Hematopoietic multipotent progenitor cell treated with erythropoietin and hydrocortisone succinate and interleukin-3 and kit ligand, for 17 days (in vitro differentiated cells): ENCODE measurements around the gene KHK.
A peak's percentile ranks its signal among the peaks of the same experiment; 100 is the strongest.

Source experiments
- DNase-seq: peaks from one replicate; pipeline ENCODE4 v3.0.0-alpha.2; 2015; ENCODE audit warnings: low spot score

Gene KHK

GRCh38 chr2:27127883-27128667 lies 41.5 kb downstream of the KHK start:
- DNase-seq, result no peak

GRCh38 chr2:27128668-27129571 lies 42.3 kb downstream of the KHK start:
- no peak for DNase-seq

- no peak for DNase-seq
Measured at GRCh38 chr2:27130396-27130795, 43.8 kb downstream of the KHK start.

- DNase-seq, result no peak
Measured at GRCh38 chr2:27131429-27131828, 44.9 kb downstream of the KHK start.

- DNase-seq, result peak; percentile 16
Measured at GRCh38 chr2:27133195-27133875, 46.8 kb downstream of the KHK start.

GRCh38 chr2:27133905-27134780 lies 47.6 kb downstream of the KHK start, which contains the start of gene PREB:
TSS of gene PREB (minus strand) at chr2:27134636. CDS start at chr2:27134421, 215 bp downstream.
- DNase-seq, result peak; percentile 99

GRCh38 chr2:27134781-27135477 lies 48.4 kb downstream of the KHK start:
- no peak for DNase-seq

- DNase-seq, result no peak
Measured at GRCh38 chr2:27135478-27135955, 48.9 kb downstream of the KHK start.

GRCh38 chr2:27136751-27137150 lies 50.2 kb downstream of the KHK start:
- no peak for DNase-seq

- DNase-seq, result no peak
Measured at GRCh38 chr2:27137322-27137935, 50.9 kb downstream of the KHK start.

GRCh38 chr2:27138111-27138510 lies 51.5 kb downstream of the KHK start:
- DNase-seq, result no peak

GRCh38 chr2:27139310-27139709 lies 52.7 kb downstream of the KHK start, which contains the start of gene PRR30:
TSS of gene PRR30 (minus strand) at chr2:27139410. CDS start at chr2:27138329, 1,081 bp downstream.
- DNase-seq, result no peak

- no peak for DNase-seq
Measured at GRCh38 chr2:27143285-27143684, 56.7 kb downstream of the KHK start.

- DNase-seq, result no peak
Measured at GRCh38 chr2:27145682-27146081, 59.1 kb downstream of the KHK start.

- no peak for DNase-seq
Measured at GRCh38 chr2:27147935-27148334, 61.4 kb downstream of the KHK start.

- no peak for DNase-seq
Measured at GRCh38 chr2:27148801-27149439, 62.3 kb downstream of the KHK start, which contains the start of gene TCF23. TSS of gene TCF23 (plus strand) at chr2:27149004. CDS start at chr2:27149134, 130 bp downstream.

GRCh38 chr2:27149570-27150405 lies 63.2 kb downstream of the KHK start:
- DNase-seq, result no peak
